ENCODE results near the gene ACSL3. TPM values are rescaled to one million over a fixed set of nuclear protein-coding genes. Genes with fewer than 3 reads are reported as not detected.

The ACSL3 gene
- total RNA-seq, 1 donor from 2014 or later: 50.3 TPM

GRCh38 chr2:222949690-222950323 lies 89.0 kb downstream of the ACSL3 start:
- DNase-seq (ENCODE audit: missing footprints): no peak
- ATAC-seq: no peak
- intact Hi-C loops (cut with DNase I): no loop called here

GRCh38 chr2:222950638-222951285 lies 89.9 kb downstream of the ACSL3 start:
- DNase-seq (ENCODE audit: missing footprints) (no peak), ATAC-seq (no peak)
- intact Hi-C loops (cut with DNase I): no loop called here

GRCh38 chr2:222952204-222952603 lies 91.4 kb downstream of the ACSL3 start:
- ATAC-seq: no peak
- no peak for DNase-seq (ENCODE audit: missing footprints)
- intact Hi-C loops (cut with DNase I): no loop called here

GRCh38 chr2:222955008-222955407 lies 94.2 kb downstream of the ACSL3 start:
- no peak for ATAC-seq
- DNase-seq (ENCODE audit: missing footprints): no peak
- intact Hi-C loops (cut with DNase I): no loop called here

- no peak for DNase-seq (ENCODE audit: missing footprints)
- intact Hi-C loops (cut with DNase I): no loop called here
- ATAC-seq: no peak
These were observed 98.5 kb downstream of the ACSL3 start for GRCh38 chr2:222959358-222959757.

GRCh38 chr2:222960126-222960525 lies 99.3 kb downstream of the ACSL3 start:
- ATAC-seq: no peak
- intact Hi-C loops (cut with DNase I): no loop called here
- DNase-seq (ENCODE audit: missing footprints): no peak

GRCh38 chr2:222963641-222964040 lies 102.8 kb downstream of the ACSL3 start:
- ATAC-seq: no peak
- intact Hi-C loops (cut with DNase I): no loop called here

GRCh38 chr2:222964376-222965031 lies 103.7 kb downstream of the ACSL3 start:
- no peak for ATAC-seq
- intact Hi-C loops (cut with DNase I): no loop called here
- no peak for DNase-seq (ENCODE audit: missing footprints)

More at GRCh38 chr2:222963641-222964040, 102.8 kb downstream of the ACSL3 start:
- DNase-seq (ENCODE audit: missing footprints): no peak

GRCh38 chr2:222965555-222965954 lies 104.7 kb downstream of the ACSL3 start:
- ATAC-seq: no peak
- intact Hi-C loops (cut with DNase I): no loop called here
- no peak for DNase-seq (ENCODE audit: missing footprints)

GRCh38 chr2:222968550-222969155 lies 107.8 kb downstream of the ACSL3 start:
- ATAC-seq: no peak
- intact Hi-C loops (cut with DNase I): no loop called here
- no peak for DNase-seq (ENCODE audit: missing footprints)

GRCh38 chr2:222969491-222969890 lies 108.7 kb downstream of the ACSL3 start:
- ATAC-seq: no peak
- DNase-seq (ENCODE audit: missing footprints): no peak
- intact Hi-C loops (cut with DNase I): no loop called here

- no peak for DNase-seq (ENCODE audit: missing footprints)
- ATAC-seq: no peak
- intact Hi-C loops (cut with DNase I): loop anchor here (2.0 to 10.0 kb wide), 2 partner anchors 482 to 824 kb away; no protein-coding TSS in a partner anchor
These were observed 111.6 kb downstream of the ACSL3 start for GRCh38 chr2:222972420-222972819.

GRCh38 chr2:222973237-222973636 lies 112.4 kb downstream of the ACSL3 start:
- DNase-seq (ENCODE audit: missing footprints) (no peak), ATAC-seq (no peak)
- intact Hi-C loops (cut with DNase I): loop anchor here (2.0 to 10.0 kb wide), 2 partner anchors 482 to 824 kb away; no protein-coding TSS in a partner anchor

GRCh38 chr2:222973733-222974132 lies 112.9 kb downstream of the ACSL3 start:
- DNase-seq (ENCODE audit: missing footprints): no peak
- no peak for ATAC-seq
- intact Hi-C loops (cut with DNase I): loop anchor here (2.0 to 10.0 kb wide), 2 partner anchors 481 to 823 kb away; no protein-coding TSS in a partner anchor

GRCh38 chr2:222976521-222977061 lies 115.8 kb downstream of the ACSL3 start:
- DNase-seq (ENCODE audit: missing footprints): no peak
- intact Hi-C loops (cut with DNase I): loop anchor here (5.0 to 10.0 kb wide), 2 partner anchors 126 to 478 kb away; no protein-coding TSS in a partner anchor
- ATAC-seq: no peak

- ATAC-seq (no peak), DNase-seq (ENCODE audit: missing footprints) (no peak)
- intact Hi-C loops (cut with DNase I): loop anchor here (5.0 to 10.0 kb wide), 2 partner anchors 125 to 478 kb away; no protein-coding TSS in a partner anchor
These were observed 116.3 kb downstream of the ACSL3 start for GRCh38 chr2:222977121-222977520.

GRCh38 chr2:222978850-222979249 lies 118.0 kb downstream of the ACSL3 start:
- no peak for DNase-seq (ENCODE audit: missing footprints)
- no peak for ATAC-seq
- intact Hi-C loops (cut with DNase I): loop anchor here (5.0 to 10.0 kb wide), 2 partner anchors 123 to 476 kb away; no protein-coding TSS in a partner anchor

GRCh38 chr2:222979484-222979883 lies 118.6 kb downstream of the ACSL3 start:
- ATAC-seq (no peak), DNase-seq (ENCODE audit: missing footprints) (no peak)
- intact Hi-C loops (cut with DNase I): loop anchor here (5.0 to 10.0 kb wide), 2 partner anchors 123 to 475 kb away; no protein-coding TSS in a partner anchor
